Myocyte (in vitro differentiated cells): Measurements from ENCODE around the gene CDKN2C. TPM values are rescaled to one million over a fixed set of nuclear protein-coding genes. Genes with fewer than 3 reads are reported as not detected.
A peak's percentile ranks its signal among the peaks of the same experiment; 100 is the strongest.
"Not testable (repeated sequence)": the region's sequence is repeated elsewhere in the genome, so short reads cannot be mapped to it uniquely, and the experiment has no call there.

ENCODE experiments used
- DNase-seq: peaks from one replicate; pipeline ENCODE4 v3.0.0-alpha.2; 2012; ENCODE audit warnings: low read depth
- total RNA-seq: library from RNA; depleted of rRNA; stranded (reverse); fragments of >200 nt; gene quantifications from 2 replicates; pipeline ENCODE4 v1.2.3, GENCODE V29; 2014

Gene CDKN2C
- total RNA-seq, 1 donor from 2014 or later, result 27.7 TPM

- peak; percentile 75 for DNase-seq
Observed at GRCh38 chr1:50978852-50979781, 9.1 kb downstream of the CDKN2C start.

- peak; percentile 55 for DNase-seq
Observed at GRCh38 chr1:50979937-50980336, 9.9 kb downstream of the CDKN2C start.

DNA sequence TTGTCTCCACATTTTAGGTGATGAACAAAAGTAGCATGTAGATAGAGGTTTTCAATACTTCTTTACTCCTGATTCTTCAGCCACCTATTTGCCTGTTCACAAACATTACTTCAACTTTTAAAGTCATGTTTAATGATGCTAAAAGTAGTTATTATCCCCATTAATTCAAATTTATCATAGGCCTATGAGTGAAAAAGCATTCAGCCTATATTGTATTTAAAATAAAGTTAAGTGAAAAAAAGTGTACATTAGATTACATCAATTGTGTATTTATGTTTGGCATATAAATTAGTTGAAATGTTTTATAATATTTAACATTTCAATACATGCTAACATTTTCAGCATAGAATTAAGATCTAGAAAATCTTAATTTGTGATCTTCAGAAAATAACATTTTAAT is 10.5 kb downstream of the CDKN2C start:
- DNase-seq, result peak; percentile 49

DNA sequence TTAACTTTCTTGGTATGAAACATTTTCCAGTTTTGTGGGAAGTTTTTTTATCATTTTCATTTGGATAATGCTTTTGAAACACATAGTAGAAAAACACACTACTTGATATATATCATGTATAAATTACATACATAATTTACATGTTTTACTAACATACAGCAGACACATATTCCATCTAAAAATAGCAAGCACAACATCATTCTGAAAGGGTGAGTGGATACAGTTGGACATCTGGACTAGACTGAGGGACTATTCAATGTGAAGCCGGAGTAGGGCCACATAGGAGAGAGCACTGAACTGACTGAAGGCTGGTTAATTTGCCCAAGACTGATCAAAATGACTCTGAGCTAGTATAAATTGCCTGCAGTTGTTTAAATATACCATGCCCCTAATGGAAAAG is 11.7 kb downstream of the CDKN2C start:
- DNase-seq, result peak; percentile 76

- DNase-seq, result peak; percentile 28
Observed at GRCh38 chr1:50982611-50983010, 12.6 kb downstream of the CDKN2C start.

DNA sequence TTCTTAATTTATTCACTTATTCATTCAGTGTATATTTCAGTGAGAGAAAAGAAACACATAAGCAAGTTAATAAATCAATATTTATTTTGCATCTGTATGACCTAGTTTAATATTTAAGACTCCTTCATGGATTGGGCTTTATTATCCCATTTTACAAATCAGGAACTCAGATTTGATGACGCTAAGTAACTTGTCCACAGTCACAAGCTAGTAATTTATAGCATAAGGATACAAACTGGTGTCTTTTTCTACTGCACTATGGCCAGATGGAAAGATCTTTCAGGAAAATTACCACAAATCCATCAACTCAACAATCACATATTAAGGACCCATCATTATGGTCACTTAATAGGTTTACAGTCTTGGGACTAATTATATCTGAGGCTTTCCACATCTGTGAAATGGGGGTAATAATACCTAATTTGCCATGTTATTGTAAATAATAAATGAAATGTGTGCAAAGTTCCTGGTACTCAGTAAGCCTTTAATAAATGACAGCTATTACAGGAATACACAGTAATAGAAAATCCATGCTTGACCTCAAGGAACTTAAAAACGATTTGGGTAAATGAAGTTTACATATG is 13.3 kb downstream of the CDKN2C start:
- peak; percentile 16 for DNase-seq

- DNase-seq, result peak; percentile 25
Observed at GRCh38 chr1:50985094-50985493, 15.0 kb downstream of the CDKN2C start.

- peak; percentile 8 for DNase-seq
Observed at GRCh38 chr1:50986653-50987052, 16.6 kb downstream of the CDKN2C start.

GRCh38 chr1:50989694-50990093 is 19.6 kb downstream of the CDKN2C start:
- peak; percentile 17 for DNase-seq

- no peak for DNase-seq
Observed at GRCh38 chr1:50992532-50993318, 22.7 kb downstream of the CDKN2C start.

DNA sequence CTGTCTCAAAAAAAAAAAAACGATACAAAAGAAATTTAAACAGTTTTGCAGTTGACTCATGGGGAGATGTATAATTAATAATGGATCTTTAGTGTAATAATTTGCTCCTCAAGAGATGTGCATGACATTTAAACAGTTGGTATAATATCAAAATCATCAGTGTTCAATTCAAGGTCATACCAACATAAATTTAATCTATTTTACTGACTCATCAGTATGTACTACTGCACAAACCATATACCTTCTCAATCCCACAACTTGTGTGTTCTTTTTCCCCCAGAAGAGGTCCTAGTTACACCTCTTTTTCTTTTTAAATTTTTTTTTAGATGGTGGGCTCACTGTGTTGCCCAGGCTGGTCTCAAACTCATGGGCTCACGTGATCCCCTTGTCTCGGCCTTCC is 23.6 kb downstream of the CDKN2C start:
- DNase-seq, result no peak

GRCh38 chr1:50994997-50995396 is 25.0 kb downstream of the CDKN2C start:
- DNase-seq, result no peak

DNA sequence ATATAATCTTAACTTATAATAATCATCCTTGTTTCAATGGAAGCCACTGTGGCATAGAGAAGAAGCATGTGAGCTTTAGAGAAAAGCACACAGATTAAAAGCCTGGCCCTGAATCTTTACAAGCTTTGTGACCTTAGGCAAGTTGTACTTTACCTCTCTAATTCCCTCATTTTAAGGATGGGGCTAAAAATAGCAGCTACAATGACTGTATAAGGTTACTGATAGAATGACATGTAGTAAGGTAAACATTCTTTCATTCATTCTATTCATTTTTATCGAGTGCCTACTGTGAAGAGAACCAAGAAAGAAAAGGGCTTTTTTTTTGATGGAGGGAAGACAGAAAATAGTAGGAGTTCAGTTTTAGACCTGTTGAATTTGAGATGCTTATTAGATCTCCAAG is 25.6 kb downstream of the CDKN2C start:
- DNase-seq, result no peak

GRCh38 chr1:50996083-50996482 is 26.0 kb downstream of the CDKN2C start:
- DNase-seq, result no peak

DNA sequence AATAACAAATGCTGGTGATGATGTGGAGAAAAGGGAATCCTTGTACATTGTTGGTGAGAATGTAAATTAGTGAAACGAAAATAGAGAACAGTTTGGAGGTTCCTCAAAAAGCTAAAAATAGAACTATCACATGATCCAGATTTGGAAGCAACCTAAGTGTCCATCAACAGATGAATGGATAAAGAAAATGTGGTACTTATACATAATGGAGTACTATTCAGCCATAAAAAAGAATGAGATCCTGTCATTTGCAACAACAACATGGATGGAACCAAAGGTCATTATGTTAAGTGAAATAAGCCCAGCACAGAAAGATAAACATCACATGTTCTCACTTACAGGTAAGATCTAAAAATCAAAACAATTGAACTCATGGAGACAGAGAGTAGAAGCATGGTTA is 29.3 kb downstream of the CDKN2C start:
- DNase-seq, result not testable (repeated sequence)

DNA sequence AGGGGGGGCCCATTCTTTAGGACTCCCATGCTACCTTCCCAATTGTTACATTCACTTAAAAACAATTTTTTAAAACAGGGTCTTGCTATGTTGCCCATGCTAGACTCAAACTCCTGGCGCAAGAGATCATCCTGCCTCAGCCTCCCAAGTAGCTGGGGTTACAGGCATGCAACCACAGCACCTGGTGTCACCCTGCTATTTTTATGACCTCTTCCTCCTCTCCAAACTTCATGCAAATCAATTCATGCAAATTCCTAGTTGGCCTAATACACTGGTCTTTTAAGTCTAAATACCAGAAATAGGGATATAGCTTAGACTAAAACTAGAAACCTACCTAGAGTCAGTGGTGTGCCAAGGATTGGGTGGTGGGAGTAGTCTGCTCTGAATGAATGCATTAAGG is 30.1 kb downstream of the CDKN2C start:
- peak; percentile 3 for DNase-seq

- DNase-seq, result no peak
Observed at GRCh38 chr1:51000651-51001050, 30.6 kb downstream of the CDKN2C start.

- DNase-seq, result peak; percentile 2
Observed at GRCh38 chr1:51002516-51002915, 32.5 kb downstream of the CDKN2C start.

DNA sequence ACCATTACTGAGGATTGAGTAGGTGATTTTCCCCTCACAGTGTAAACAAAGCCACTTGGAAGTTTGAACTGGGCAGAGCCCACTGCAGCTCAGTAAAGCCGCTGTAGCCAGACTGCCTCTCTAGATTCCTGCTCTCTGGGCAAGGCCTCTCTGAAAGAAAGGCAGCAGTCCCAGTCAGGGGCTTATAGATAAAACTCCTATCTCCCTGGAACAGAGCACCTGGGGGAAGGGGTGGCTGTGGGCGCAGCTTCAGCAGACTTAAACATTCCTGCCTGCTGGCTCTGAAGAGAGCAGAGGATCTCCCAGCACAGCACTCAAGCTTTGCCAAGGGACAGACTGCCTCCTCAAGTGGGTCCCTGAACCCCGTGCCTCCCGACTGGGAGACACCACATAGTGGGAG is 35.5 kb downstream of the CDKN2C start:
- not testable (repeated sequence) for DNase-seq

GRCh38 chr1:51009381-51009780 is 39.3 kb downstream of the CDKN2C start:
- DNase-seq, result no peak

DNA sequence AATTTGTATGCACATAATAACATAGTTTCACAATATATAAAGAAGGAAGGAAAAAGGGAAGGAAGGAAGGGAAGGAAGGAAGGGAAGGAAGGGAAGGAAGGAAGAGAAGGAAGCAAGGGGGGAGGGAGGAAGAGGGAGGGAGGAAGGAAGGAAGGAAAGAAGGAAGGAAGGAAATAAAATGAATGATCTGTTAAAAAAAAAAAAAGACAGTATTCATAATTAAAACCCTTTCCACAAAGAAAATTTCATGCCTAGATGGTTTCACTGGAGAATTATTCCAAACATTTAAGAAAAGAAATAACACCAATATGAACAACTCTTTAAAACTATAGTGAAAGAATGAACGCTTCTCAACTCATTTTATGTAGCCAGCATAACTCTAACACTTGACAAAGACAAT is 44.8 kb downstream of the CDKN2C start:
- DNase-seq, result no peak

DNA sequence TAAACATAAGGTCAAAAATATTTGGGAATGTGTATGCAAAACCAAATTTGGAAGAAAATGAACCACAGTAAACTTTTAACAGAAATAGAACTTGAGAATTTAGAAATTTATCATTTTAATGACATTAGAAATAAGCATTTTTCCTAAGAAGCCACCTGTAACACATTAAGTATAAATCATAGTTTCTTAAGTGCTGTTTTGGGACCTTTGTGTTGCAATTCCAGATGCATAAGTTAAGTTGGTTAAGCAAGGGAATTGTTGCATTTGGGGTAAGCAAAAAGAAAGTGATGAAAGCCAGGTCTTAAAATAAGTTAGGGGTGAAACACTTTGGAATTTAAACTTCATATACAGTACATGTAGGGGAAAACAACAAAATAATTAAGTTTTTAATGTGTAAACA is 49.8 kb downstream of the CDKN2C start:
- DNase-seq, result no peak
